GM18868 (cell line): ENCODE results near the gene ANK2.
A peak's percentile ranks its signal among the peaks of the same experiment; 100 is the strongest.

ENCODE experiments used
- ATAC-seq: cut with Tn5 transposase; IDR thresholded peaks from one replicate; pipeline ENCODE4 v1.9.1; 2021; ENCODE audit warnings: mild to moderate bottlenecking, moderate library complexity; ENCODE audit not compliant: unreplicated experiment

The ANK2 gene

DNA sequence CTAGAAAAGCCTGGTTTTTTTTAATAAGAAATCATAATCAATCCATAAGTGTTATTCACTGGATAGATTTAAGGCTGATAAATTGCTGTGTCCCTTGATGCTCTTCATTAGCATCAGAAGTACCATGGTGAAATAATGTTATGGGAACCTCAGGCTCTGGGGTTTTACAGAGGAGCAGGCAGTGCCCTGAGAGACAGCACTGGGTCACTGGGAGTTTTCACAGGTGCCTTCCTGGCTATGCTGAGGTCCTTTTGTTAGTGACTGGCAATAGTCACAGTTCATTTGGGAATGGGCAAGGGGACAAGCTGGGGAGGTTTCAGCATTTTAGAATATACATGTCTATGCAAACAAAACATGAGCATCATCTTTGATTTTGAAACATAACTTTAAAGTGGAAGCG lies 38.6 kb downstream of the ANK2 start:
- ATAC-seq: no peak

GRCh38 chr4:113090954-113091353 lies 41.5 kb downstream of the ANK2 start:
- no peak for ATAC-seq

DNA sequence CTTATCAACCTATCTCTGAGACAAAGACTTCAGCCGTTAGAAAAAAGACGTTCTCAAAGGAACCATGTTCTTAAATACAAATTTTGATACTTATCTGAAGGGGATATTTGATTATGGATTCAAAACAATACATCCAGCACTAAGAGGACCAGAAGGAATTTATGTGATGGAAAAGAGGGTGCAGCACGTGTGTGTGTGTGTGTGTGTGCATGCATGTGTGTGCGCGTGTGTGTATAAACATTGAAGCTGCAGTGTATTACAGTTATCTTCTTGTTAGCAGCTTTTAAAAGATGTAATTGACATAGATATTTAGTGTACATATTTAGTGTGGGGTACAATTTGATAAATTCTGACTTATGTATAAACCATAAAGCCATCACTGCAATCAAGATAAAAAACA lies 44.9 kb downstream of the ANK2 start:
- no peak for ATAC-seq

- ATAC-seq: peak; percentile 72
Observed at GRCh38 chr4:113094802-113095201, 45.3 kb downstream of the ANK2 start.

GRCh38 chr4:113101669-113102068 lies 52.2 kb downstream of the ANK2 start:
- no peak for ATAC-seq

- ATAC-seq: no peak
Observed at GRCh38 chr4:113103556-113103955, 54.1 kb downstream of the ANK2 start.

DNA sequence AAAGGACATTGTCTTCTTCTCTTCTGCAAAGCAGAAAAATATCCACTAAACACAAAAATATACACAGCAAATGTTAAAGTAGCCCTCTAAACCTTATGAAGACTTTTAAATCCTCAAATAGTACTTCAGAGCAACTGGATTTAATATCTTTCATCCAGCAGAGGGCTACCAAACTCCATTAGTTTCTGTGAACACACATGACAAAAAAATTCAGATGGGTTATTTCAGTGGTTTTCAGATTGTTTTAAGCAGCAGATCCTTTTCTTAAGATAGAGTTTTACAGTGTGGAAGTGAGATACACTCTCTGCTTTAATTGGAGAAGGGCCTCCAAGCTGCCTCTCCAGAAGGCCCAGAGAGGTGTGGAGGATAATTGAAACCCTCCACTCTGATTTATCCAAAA lies 56.7 kb downstream of the ANK2 start:
- ATAC-seq: peak; percentile 57

DNA sequence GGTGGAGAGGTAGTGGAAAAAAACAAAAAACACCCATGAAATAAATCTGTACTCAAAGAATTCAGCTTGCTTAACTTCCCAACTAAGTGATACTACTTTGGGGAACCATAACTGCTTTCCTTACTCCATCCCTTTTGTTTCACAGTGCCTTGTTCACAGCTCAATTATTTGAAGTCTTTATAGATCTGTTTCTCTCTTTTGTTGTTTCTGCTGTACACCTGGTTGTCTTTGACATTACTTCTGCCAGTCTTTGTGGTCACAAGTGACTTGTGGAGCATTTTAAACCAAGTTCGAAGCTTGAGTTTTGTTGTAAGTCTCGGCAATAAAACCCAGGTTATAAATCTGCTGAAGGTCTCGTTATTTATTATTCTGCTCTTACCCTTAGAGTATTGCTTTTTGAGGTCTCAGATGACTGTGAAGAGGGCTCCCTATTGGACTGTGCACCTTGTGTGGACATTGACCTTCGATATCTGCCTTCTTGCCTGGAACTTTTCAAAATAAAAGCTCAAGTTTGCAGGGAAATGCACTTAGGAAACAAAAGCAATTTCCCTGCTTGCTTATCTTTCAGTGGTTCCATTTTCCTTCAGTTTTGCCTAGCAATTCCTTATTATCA lies 59.8 kb downstream of the ANK2 start:
- no peak for ATAC-seq

DNA sequence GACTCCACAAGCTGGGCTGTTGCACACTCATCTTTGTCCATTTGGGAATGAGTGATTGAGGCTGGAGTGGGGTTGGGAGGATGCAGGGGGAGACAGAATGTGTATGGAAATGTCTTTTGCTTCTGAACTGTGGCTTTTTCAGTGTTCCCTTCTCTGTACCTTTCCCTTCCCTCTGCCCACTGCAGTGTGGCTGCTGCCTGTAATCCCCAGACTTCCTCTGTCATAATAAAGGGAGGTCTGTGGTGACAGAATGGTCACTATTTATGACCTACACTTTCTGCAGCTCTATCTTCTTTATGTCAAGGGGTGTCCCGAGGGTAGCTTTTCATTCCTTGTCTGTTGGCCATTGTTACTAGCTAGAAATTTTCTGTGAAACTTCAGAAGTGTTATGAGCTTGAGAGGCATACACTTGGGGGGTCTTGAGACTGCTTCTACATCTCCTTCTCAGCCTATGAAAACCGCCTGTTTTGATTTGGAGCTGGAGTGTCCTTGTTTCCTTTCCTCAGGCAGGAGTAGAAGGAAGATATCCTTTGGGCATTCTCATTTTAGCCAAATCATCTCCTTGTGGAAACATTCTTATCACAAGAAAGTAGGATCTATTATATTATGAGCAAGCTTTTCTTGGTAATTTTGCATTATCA lies 63.0 kb downstream of the ANK2 start:
- ATAC-seq: peak; percentile 39

DNA sequence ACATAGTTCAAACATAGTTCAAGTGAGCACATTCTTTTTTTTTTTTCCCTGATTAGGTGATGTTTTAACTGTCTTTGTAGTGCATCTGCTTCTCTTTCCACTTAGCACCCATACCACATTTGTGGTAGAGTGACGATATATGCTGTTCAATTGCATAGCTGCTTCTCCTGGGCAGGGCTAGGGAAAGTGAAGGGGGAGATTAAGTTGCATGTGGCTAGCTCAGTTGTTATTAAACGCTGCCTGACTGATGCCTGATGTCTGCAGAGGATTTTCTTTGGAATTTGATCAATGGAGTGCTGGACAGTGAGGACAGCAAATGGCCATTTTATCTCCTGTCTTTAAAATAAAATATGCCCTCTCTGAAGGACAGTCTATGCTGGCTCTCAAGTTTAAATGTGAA lies 63.7 kb downstream of the ANK2 start:
- ATAC-seq: no peak

DNA sequence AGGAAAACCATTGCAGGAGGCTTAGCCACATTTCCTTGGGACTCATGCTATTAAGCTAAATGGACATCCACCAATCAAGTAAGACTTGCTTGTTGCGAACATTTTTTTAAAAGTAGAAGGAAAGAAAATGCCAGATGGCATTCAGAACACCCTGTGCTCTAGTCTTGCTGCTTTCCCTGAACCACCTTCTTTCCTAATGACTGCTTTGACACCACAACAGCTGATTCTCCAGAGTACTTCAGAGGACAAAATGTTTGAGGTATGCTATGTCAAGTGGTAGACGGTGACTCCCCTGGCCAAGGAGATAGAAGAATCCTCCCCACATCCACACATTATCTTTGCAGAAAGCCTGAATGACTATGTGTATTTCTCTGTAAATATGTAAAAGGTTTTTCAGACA lies 65.4 kb downstream of the ANK2 start:
- no peak for ATAC-seq

DNA sequence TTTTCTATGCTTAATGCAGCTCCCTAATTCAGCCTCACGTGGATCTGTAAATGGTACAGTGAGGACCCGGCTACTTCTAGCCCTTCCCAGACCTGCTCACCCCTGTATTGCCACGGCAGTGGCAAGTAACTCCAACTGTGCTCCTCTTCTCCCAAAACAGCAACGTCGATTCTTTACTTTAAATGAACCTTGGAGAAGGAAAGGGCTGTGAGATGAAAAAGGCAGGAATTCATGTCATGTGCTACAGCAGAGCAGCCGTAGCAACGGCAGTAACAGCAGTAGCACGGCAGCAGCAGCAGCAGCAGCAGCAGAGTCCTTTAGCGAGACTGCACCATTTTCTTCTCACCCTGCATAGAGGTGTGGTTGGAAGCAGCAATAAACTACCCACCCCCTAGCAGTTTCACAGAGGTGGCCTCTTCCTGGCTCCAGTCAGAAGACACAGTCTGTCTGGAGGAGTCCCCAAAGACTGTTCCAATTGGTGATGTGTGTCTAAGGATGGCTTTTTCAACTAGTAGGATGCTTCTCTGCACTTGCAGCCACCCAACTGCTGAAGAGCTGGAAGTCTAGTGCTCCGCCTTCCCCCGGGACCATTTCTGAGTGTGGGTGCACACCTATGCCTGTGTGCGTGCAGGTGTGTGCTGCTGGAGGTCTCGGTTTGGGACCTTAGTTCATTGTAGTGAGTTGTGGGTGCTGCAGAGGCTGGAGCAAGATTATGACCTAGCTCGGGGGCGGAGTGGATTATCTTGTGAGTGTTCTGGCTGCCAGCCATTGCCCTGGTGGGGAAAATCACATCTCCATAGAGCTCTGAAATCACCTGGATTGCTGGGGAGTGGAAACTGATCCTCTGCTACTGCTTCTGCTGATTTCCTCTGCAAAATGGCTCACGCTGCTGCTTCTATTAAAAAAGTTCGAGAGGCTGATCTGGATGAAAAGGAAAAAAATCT lies 67.2 kb downstream of the ANK2 start:
- no peak for ATAC-seq

GRCh38 chr4:113117358-113117702 lies 67.9 kb downstream of the ANK2 start:
- ATAC-seq: no peak

DNA sequence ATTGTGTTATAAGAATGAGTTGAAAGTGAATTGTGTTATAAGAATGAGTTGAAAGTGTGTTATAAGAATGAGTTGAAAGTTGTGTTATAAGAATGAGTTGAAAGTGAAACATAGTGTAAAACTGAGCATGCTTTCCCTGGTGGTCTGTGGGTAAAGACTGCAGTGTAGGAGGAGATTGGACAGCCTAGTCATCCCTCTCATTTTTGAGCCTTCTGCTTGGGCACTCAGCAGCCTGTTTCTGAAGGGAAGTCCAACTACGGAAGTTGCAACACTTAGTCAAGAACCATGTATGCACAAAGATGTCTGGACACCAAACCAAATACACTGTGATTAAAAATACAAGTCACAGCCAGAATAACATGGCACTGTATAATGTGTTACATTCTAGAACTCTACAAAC lies 72.6 kb downstream of the ANK2 start:
- peak; percentile 73 for ATAC-seq

DNA sequence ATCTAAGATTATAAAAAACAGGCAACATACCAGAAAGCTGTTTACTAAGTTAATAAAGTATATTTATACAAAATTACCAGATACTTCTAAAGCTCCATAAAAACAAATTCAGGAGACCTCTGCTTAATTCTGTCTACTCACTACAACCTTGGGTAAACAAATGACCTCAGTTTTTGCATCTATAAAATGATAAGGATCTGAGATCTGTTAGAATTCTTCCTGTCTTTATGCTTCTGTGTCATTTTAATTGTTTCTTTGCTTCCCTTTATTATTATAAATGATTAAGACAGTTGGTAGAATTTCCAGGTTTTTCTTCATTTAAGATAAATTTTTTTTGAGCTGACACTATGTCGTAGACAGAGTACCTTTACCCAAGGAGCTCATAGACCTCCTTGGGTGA lies 76.0 kb downstream of the ANK2 start:
- no peak for ATAC-seq

GRCh38 chr4:113131136-113131535 lies 81.7 kb downstream of the ANK2 start:
- ATAC-seq: no peak

GRCh38 chr4:113131621-113132020 lies 82.2 kb downstream of the ANK2 start:
- ATAC-seq: no peak

DNA sequence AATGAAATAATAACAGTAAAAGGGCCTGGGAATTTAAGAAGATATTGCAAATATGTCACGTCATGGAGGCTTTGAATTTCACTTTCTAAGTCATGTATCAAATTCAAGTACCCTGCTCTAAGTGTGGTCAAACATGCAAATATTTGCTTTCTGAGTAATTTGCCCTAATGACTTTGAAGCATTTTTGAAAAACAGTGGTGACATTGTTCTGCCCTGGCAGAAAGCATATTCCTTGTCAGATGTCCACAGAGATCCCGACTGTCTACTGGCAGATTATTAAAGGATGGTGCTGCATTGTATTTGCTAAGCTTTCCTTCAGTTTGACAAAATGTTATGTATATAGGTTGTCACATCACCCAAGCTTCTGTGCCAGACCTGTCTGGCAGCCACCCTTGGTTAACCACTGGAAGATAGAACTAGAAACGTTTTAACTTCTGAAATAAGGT lies 92.5 kb downstream of the ANK2 start:
- peak; percentile 49 for ATAC-seq

GRCh38 chr4:113142351-113142750 lies 92.9 kb downstream of the ANK2 start:
- ATAC-seq: no peak

GRCh38 chr4:113144091-113144490 lies 94.6 kb downstream of the ANK2 start:
- no peak for ATAC-seq

GRCh38 chr4:113145147-113145518 lies 95.7 kb downstream of the ANK2 start:
- no peak for ATAC-seq
